SJSA1 (cell line): ENCODE measurements around the gene BLTP3B. TPM values are rescaled to one million over a fixed set of nuclear protein-coding genes. Genes with fewer than 3 reads are reported as not detected.

Experiments used
- DNase-seq, 2 experiments: peaks; one replicate each; pipeline ENCODE4 v3.0.0-alpha.2; 2015 to 2020; ENCODE audit warnings: low spot score in 2 of 2, low read depth in 1 of 2
- H3K27ac ChIP-seq: fragments of 250-450 bp; sonication (Bioruptor Pico); 2 replicates; pipeline ENCODE4 v1.5.1; 2020; ENCODE audit warnings: mild to moderate bottlenecking, moderate library complexity
- H3K27me3 ChIP-seq: fragments of 250-450 bp; sonication (Bioruptor Pico); replicated peaks from 2 replicates; pipeline ENCODE4 v1.5.1; 2020; ENCODE audit warnings: mild to moderate bottlenecking, moderate library complexity
- H3K36me3 ChIP-seq: fragments of 250-450 bp; sonication (Bioruptor Pico); 2 replicates; pipeline ENCODE4 v1.5.1; 2020; ENCODE audit warnings: mild to moderate bottlenecking
- H3K4me1 ChIP-seq: fragments of 250-450 bp; sonication (Bioruptor Pico); replicated peaks from 2 replicates; pipeline ENCODE4 v1.6.1; 2021; ENCODE audit warnings: mild to moderate bottlenecking
- H3K4me3 ChIP-seq: fragments of 250-450 bp; sonication (Bioruptor Pico); 2 replicates; pipeline ENCODE4 v1.5.1; 2020; ENCODE audit warnings: mild to moderate bottlenecking
- H3K9me3 ChIP-seq: fragments of 250-450 bp; sonication (Bioruptor Pico); replicated peaks from 2 replicates; pipeline ENCODE4 v1.5.1; 2020; ENCODE audit warnings: mild to moderate bottlenecking
- total RNA-seq: library from RNA; depleted of rRNA; stranded (reverse); fragments of >200 nt; shearing (Covaris generic); gene quantifications from 2 replicates; pipeline ENCODE4 v1.2.3, GENCODE V29; 2014

Gene BLTP3B
- total RNA-seq, 1 experiment from 2014 or later = 33.7 TPM

- Histone ChIP-seq H3K27me3 (no peaks in the 10 kb centered on the region), H3K9me3 (no peaks in the 10 kb centered on the region), H3K36me3 (no peaks in the 10 kb centered on the region), H3K4me1 (no peaks in the 10 kb centered on the region), H3K27ac (no peak overlapping the region), H3K4me3 (no peak overlapping the region)
- peak; percentile 45 to 71 for DNase-seq
These were observed 12.0 kb upstream of the BLTP3B start for GRCh38 chr12:100154474-100155247.

- H3K27ac ChIP-seq = no peak overlapping the region
- no peaks in the 10 kb centered on the region for H3K27me3 ChIP-seq
- H3K36me3 ChIP-seq = no peaks in the 10 kb centered on the region
- no peaks in the 10 kb centered on the region for H3K9me3 ChIP-seq
- H3K4me1 ChIP-seq = no peaks in the 10 kb centered on the region
- H3K4me3 ChIP-seq = no peak overlapping the region
- DNase-seq = no peak
These were observed 10.5 kb upstream of the BLTP3B start for GRCh38 chr12:100153131-100153530.

- Histone ChIP-seq H3K27me3 (no peaks in the 10 kb centered on the region), H3K36me3 (no peaks in the 10 kb centered on the region)
These were observed 9.1 kb upstream of the BLTP3B start for GRCh38 chr12:100151769-100152168.

GRCh38 chr12:100146252-100146651 is 3.6 kb upstream of the BLTP3B start:
- peaks cover 4% of the 10 kb centered on the region; the same call in 1 of the 2 replicates for H3K4me1 ChIP-seq
- H3K4me3 ChIP-seq = no peak overlapping the region
- H3K9me3 ChIP-seq = no peaks in the 10 kb centered on the region
- H3K36me3 ChIP-seq = peaks cover 6% of the 10 kb centered on the region
- no peak for DNase-seq
- H3K27ac ChIP-seq = no peak overlapping the region
- H3K27me3 ChIP-seq = no peaks in the 10 kb centered on the region

More at GRCh38 chr12:100151769-100152168, 9.1 kb upstream of the BLTP3B start:
- H3K4me1 ChIP-seq = no peaks in the 10 kb centered on the region
- no peak overlapping the region for H3K4me3 ChIP-seq
- DNase-seq = no peak
- H3K9me3 ChIP-seq = no peaks in the 10 kb centered on the region
- no peak overlapping the region for H3K27ac ChIP-seq

GRCh38 chr12:100145643-100146042 is 3.0 kb upstream of the BLTP3B start:
- H3K36me3 ChIP-seq = peaks cover 6% of the 10 kb centered on the region
- no peak overlapping the region for H3K27ac ChIP-seq
- H3K4me1 ChIP-seq = peaks cover 4% of the 10 kb centered on the region; the same call in 1 of the 2 replicates
- no peak for DNase-seq
- no peak overlapping the region for H3K4me3 ChIP-seq
- H3K27me3 ChIP-seq = no peaks in the 10 kb centered on the region
- no peaks in the 10 kb centered on the region for H3K9me3 ChIP-seq

GRCh38 chr12:100141998-100142850 is 450 bp downstream of the BLTP3B start:
- H3K4me3 ChIP-seq = peak overlapping the region; percentile 88
- no peaks in the 10 kb centered on the region for H3K27me3 ChIP-seq
- H3K36me3 ChIP-seq = peaks cover 6% of the 10 kb centered on the region
- peaks cover 8% of the 10 kb centered on the region for H3K4me1 ChIP-seq
- peak overlapping the region; percentile 89 for H3K27ac ChIP-seq
- H3K9me3 ChIP-seq = no peaks in the 10 kb centered on the region
- peak in 1 of 2 experiments; percentile 79 for DNase-seq

- no peaks in the 10 kb centered on the region for H3K27me3 ChIP-seq
- H3K36me3 ChIP-seq = peaks cover 6% of the 10 kb centered on the region
- peak in 1 of 2 experiments; percentile 69 for DNase-seq
- peak overlapping the region; percentile 88 for H3K4me3 ChIP-seq
- no peaks in the 10 kb centered on the region for H3K9me3 ChIP-seq
- H3K4me1 ChIP-seq = peaks cover 8% of the 10 kb centered on the region
- peak overlapping the region; percentile 89 for H3K27ac ChIP-seq
These were observed 1.0 kb downstream of the BLTP3B start for GRCh38 chr12:100141666-100141997.

- H3K27me3 ChIP-seq = no peaks in the 10 kb centered on the region
- no peaks in the 10 kb centered on the region for H3K9me3 ChIP-seq
- no peak for DNase-seq
- H3K27ac ChIP-seq = no peak overlapping the region; the same call in 1 of the 2 replicates
- H3K4me1 ChIP-seq = peaks cover 8% of the 10 kb centered on the region
- H3K36me3 ChIP-seq = peaks cover 6% of the 10 kb centered on the region
- no peak overlapping the region for H3K4me3 ChIP-seq
These were observed 3.9 kb downstream of the BLTP3B start for GRCh38 chr12:100138803-100139098.

- Histone ChIP-seq H3K27ac (no peak overlapping the region; the same call in 1 of the 2 replicates), H3K9me3 (no peaks in the 10 kb centered on the region), H3K4me3 (no peak overlapping the region), H3K4me1 (peaks cover 8% of the 10 kb centered on the region), H3K27me3 (no peaks in the 10 kb centered on the region), H3K36me3 (peaks cover 6% of the 10 kb centered on the region)
- no peak for DNase-seq
These were observed 4.4 kb downstream of the BLTP3B start for GRCh38 chr12:100138048-100138802.

- H3K4me3 ChIP-seq = no peak overlapping the region
- H3K27me3 ChIP-seq = no peaks in the 10 kb centered on the region
- H3K27ac ChIP-seq = no peak overlapping the region
- H3K9me3 ChIP-seq = no peaks in the 10 kb centered on the region
- no peak for DNase-seq
- H3K36me3 ChIP-seq = no peaks in the 10 kb centered on the region
- no peaks in the 10 kb centered on the region for H3K4me1 ChIP-seq
These were observed 9.5 kb downstream of the BLTP3B start for GRCh38 chr12:100133200-100133599.

- Histone ChIP-seq H3K9me3 (no peaks in the 10 kb centered on the region), H3K27me3 (no peaks in the 10 kb centered on the region), H3K4me1 (peaks cover 5% of the 10 kb centered on the region), H3K36me3 (no peaks in the 10 kb centered on the region), H3K27ac (no peak overlapping the region), H3K4me3 (no peak overlapping the region)
- no peak for DNase-seq
These were observed 14.2 kb downstream of the BLTP3B start for GRCh38 chr12:100128512-100128908.

GRCh38 chr12:100127766-100128511 is 14.7 kb downstream of the BLTP3B start:
- Histone ChIP-seq H3K27me3 (no peaks in the 10 kb centered on the region), H3K27ac (no peak overlapping the region), H3K36me3 (no peaks in the 10 kb centered on the region), H3K4me1 (peaks cover 7% of the 10 kb centered on the region), H3K9me3 (no peaks in the 10 kb centered on the region), H3K4me3 (no peak overlapping the region)
- no peak for DNase-seq
